ENCODE results near the gene KRTAP19-5.

Gene KRTAP19-5

GRCh38 chr21:30468900-30469714 is 32.8 kb downstream of the KRTAP19-5 start:
- Mint-ChIP-seq H3K9me3 (peaks cover 3 to 8% of the 10 kb centered on the region in 2 donors), H3K27ac (no peak overlapping the region), H3K36me3 (ENCODE audit: insufficient read depth) (no peaks in the 10 kb centered on the region), H3K4me3 (no peak overlapping the region), H3K27me3 (no peaks in the 10 kb centered on the region), H3K4me1 (ENCODE audit: low read depth in 2 of 2) (no peaks in the 10 kb centered on the region)
- ATAC-seq (replicated peaks), result no peak
- no peak for DNase-seq

- Mint-ChIP-seq H3K27ac (no peak overlapping the region), H3K27me3 (no peaks in the 10 kb centered on the region), H3K9me3 (peaks cover 5 to 7% of the 10 kb centered on the region in 2 donors), H3K4me1 (ENCODE audit: low read depth in 2 of 2) (no peaks in the 10 kb centered on the region), H3K4me3 (no peak overlapping the region), H3K36me3 (ENCODE audit: insufficient read depth) (no peaks in the 10 kb centered on the region)
- DNase-seq, result no peak
- ATAC-seq (replicated peaks), result no peak
Measured at GRCh38 chr21:30463713-30464112, 38.2 kb downstream of the KRTAP19-5 start.
